RCC 7860 (cell line): ENCODE results near the gene PZP.

Experiments
- DNase-seq: peaks from one replicate; pipeline ENCODE4 v3.0.0-alpha.2; 2015; ENCODE audit warnings: low spot score
- FAIRE-seq: peaks from 2 replicates; lab custom pipeline; 2012; peaks lifted over from hg19 to GRCh38; lab: Jason Lieb, UNC

The PZP gene

DNA sequence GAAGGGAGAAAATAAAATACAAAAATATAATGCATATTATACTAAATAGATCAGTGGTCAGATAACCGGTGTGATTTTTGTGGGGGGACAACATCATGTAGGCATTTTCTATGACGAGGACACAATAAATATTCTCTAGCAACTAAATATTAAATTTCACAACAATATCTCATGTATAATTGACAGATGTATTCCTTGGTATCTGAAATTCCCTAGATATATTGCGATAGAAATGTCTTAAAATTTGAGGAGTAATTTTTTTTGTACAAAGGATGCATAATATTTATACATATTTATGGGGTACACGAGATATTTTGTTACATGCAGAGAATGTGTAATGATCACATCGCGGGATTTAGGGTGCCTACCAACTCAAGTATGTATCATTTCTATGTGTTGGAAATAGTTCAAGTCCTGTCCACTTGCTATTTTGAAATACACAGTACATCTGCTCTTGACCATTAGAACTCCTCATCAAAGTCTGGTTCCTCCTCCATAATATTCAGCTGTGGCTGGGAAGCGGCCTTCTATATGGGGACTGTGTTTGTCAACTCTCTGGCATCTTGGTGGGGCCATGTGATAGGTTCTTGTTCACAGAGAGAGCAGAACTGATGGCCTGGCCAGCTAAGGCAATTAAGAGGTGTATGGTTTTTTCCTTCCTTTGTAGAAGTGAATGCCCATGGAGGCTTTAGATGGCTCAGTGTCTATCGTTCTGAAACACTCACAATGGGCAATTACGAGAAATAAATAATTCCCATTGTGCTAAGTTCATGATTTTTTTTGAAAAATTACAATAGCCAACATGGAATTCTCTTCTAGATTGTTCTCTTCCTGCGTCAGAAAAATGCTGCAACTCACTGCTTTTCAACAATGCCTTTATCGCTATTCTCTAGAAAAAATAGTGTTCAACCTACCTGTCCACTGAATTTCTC is 101.3 kb downstream of the PZP start:
- FAIRE-seq, result no peak

DNA sequence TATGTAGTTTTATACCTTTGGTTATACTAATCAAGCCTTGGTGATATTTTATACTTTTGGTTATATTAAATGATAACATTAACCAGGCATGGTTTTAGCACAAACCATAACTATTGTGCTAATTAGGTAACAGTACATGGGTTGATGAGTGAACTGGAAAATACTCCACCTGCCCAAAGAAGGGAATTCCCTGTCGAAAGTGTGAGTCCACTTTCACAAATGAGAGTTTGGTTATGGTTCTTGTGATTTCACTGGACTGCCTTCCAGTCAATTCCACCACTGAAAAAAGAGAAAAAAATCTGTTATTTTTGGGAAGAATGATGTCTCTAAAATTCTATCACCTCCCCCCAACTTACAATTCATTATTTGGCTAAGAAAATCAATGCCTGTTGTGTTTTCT is 102.1 kb downstream of the PZP start:
- DNase-seq (no peak), FAIRE-seq (no peak)

More for the DNA sequence above, 101.3 kb downstream of the PZP start:
- no peak for DNase-seq

DNA sequence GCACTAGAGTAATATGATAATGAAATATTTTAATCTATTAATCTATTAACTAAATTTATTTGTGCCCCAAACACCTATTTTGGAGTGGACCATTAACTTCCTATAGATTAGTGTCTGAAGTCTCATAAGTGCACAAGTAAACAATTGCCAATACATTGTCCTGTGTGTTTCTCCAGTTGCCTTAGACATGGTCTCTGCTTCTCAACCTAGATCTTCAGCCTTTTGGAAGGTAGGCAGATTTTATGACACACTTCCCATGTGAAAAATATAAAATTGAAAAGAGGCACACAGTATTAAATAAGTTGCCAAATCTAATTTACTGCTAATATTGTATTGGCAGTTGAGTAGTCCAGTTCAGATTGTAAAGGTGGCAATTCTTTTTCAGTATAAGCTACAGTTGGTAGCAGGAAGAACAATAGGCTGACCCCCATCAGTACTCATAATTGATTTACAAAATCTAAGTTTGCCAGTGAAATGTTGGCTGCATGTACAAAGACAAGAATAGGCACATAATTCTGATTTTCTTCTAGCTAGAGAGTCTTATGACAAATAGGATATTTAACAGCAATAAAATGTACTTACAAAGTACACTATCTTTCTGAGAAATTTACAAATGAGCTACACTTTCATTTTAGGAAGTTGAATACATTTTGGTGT is 103.3 kb downstream of the PZP start:
- FAIRE-seq (no peak), DNase-seq (no peak)

DNA sequence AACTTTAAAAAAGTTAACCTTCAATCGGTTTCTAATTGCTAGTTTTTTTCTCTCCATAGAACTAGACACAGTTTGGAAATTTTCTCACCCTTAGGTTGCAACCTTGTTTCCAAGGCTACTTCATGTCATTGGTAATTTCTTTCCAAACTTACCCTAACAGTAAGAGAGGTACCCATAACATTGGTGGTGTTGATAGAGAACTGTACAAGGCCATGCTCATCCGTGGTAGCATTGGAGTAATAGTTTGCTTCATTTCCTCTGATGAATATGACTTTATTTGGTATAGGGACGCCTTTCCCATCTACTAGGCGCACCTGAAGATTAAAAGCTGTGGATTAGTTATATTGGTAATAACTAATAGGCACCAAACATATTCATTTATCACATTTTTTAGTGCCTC is 104.1 kb downstream of the PZP start:
- FAIRE-seq (no peak), DNase-seq (no peak)

DNA sequence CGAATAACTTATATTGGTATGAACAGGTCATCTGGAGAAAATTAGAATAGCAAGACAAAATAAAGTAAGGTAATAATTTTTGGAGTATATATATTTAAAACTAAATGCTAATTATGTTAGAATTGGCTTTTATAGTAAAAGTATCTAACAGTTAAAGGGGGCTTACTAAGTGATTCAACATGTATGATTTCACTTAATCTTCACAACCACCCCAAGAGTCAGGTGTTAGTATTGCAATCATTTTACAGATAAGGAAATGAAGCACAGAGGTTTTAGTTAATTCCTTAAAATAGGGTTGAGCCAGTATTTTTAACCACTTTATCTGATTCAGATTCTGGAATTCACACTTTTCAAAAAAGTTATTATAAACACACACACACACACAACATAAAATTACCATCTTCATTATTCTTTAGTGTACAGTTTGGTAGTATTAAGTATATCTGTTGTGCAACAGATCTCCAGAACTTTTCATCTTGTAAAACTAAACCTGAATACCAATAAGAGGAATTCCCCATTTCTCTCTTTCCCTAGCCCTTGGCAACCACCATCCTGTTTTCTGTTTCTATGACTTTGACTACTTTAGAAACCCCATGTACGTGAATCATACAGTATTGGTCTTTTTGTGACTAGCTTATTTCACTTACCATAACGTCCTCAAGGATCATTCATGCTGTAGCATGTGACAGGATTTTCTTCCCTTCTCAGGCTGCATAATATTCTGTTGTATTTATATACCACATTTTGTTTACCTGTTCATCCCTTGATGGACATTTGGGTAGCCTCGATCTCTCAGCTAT is 104.9 kb downstream of the PZP start:
- FAIRE-seq (no peak), DNase-seq (no peak)

DNA sequence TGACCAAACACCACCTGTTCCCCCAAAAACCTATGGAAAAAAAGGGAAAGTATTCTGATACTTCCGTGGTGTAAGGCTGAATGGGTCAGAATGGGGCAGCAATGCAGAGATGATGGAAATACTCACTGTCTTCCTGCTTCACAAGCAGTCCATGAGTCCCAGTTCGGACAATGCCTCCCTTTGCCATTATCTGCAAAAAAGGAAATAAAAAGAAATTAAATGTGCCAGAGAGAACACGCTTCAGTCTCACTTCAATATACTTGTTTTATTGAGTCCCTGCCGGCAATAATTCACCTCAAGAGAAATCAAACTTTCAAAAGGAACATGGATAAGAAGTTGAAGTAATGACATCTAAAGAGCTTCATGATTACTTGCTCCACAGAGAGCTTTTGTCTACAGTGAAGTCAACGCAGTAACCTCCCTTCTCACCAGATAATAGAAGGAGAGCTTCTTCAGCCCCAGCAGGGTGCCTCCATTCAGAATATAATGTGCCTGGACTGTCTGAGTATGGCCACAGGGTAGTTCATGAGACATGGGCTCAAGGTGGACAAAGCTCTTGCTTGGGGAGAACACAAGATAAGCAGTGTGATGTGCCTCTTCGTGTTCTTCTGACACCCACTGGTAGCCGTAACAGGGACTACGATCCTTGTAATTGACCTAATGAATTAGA is 107.0 kb downstream of the PZP start:
- no peak for FAIRE-seq
- no peak for DNase-seq

DNA sequence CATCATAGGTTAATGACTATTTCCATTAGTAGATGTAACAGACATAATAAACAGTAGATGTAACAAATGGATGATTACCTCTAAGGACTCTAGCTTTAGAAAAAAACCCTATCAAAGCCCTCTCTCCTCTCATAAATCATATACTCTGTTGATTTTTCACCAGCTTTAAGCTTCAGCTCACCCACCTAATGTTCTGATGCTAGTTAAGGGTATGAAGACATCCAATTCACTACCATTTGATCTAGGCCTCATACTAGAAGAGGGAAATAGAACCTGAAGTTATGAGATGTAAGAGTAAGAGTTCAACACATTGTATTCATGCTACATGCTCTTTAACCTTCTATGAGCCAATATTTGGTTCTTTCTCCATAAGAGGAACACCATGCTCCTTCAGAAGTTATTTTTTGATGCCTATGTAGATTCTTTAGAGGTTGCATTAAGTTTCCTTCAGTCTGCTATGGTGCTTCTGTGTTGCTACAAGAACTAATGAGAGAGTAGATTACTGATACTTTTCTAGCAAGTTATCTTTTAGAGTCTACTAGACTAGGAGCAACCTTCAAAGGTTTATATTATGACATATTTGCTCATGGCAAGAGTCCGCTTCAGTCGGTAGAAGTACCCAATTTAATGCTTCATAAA is 108.5 kb downstream of the PZP start:
- DNase-seq (no peak), FAIRE-seq (no peak)
